A673 (cell line): Measurements from ENCODE around the gene CALN1. TPM values are rescaled to one million over a fixed set of nuclear protein-coding genes. Genes with fewer than 3 reads are reported as not detected.

Source experiments
- BruUV-seq: library from RNA; stranded (reverse); fragments of 400-500 nt; replicated peaks from 2 replicates; lab custom pipeline; 2021; lab: Mats Ljungman, UMichigan
- CTCF ChIA-PET: fragments of 300-600 bp; sonication (Branson Sonifier 250); formaldehyde crosslinking; loops from one replicate; lab custom pipeline; 2022; ENCODE audit warnings: antibody characterized with exemption; lab: Charles Lee
- POLR2A ChIA-PET: fragments of 300-600 bp; sonication (Branson Sonifier 250); formaldehyde crosslinking; loops from one replicate; lab custom pipeline; 2022; ENCODE audit warnings: antibody characterized with exemption; ENCODE audit not compliant: low non-redundant PET; lab: Charles Lee
- DNase-seq: peaks from one replicate; pipeline ENCODE4 v3.0.0-alpha.2; 2015; ENCODE audit warnings: low spot score
- H3K27ac ChIP-seq: fragments of 200-600 bp; sonication (generic); 2 replicates; pipeline ENCODE4 v1.5.1; 2016; ENCODE audit warnings: mixed run types, low read depth, mild to moderate bottlenecking, mixed read lengths, antibody characterized with exemption, low read length; ENCODE audit not compliant: poor library complexity, severe bottlenecking
- H3K27me3 ChIP-seq: fragments of 200-600 bp; sonication (generic); replicated peaks from 2 replicates; pipeline ENCODE4 v1.6.1; 2017; ENCODE audit warnings: mixed run types, low read depth, mild to moderate bottlenecking, mixed read lengths, antibody characterized with exemption, low read length; ENCODE audit not compliant: insufficient read depth, poor library complexity
- H3K36me3 ChIP-seq: fragments of 200-600 bp; sonication (generic); 2 replicates; pipeline ENCODE4 v1.6.1; 2016; ENCODE audit warnings: mixed run types, mild to moderate bottlenecking, mixed read lengths, antibody characterized with exemption, low read length; ENCODE audit not compliant: insufficient read depth, poor library complexity, severe bottlenecking
- H3K4me1 ChIP-seq: fragments of 200-600 bp; sonication (generic); 2 replicates; pipeline ENCODE4 v1.6.1; 2017; ENCODE audit warnings: mixed run types, mild to moderate bottlenecking, mixed read lengths, antibody characterized with exemption, low read length; ENCODE audit not compliant: insufficient read depth, poor library complexity, severe bottlenecking
- H3K4me3 ChIP-seq: fragments of 200-600 bp; sonication (generic); 2 replicates; pipeline ENCODE4 v1.5.1; 2016; ENCODE audit warnings: low read depth, mixed run types, mild to moderate bottlenecking, mixed read lengths, low read length; ENCODE audit not compliant: poor library complexity, severe bottlenecking
- H3K9me3 ChIP-seq: fragments of 200-600 bp; sonication (generic); 2 replicates; pipeline ENCODE4 v1.6.1; 2016; ENCODE audit warnings: mixed run types, low read depth, mild to moderate bottlenecking, mixed read lengths, antibody characterized with exemption, low read length; ENCODE audit not compliant: poor library complexity, severe bottlenecking
- CTCF ChIP-seq: fragments of 300-800, 200-600 bp; sonication (generic); conservative IDR thresholded peaks from 2 replicates; pipeline ENCODE4 v1.5.1; 2017; ENCODE audit warnings: low read depth, mild to moderate bottlenecking, antibody characterized with exemption, low read length, moderate library complexity, mixed read lengths
- EZH2 ChIP-seq: fragments of 200-600 bp; sonication (generic); IDR thresholded peaks from 2 replicates; pipeline ENCODE4 v1.6.1; 2017; ENCODE audit warnings: borderline replicate concordance, low read depth, mild to moderate bottlenecking, mixed read lengths, antibody characterized with exemption, low read length; ENCODE audit not compliant: poor library complexity, severe bottlenecking
- intact Hi-C: fragments of 100-400 bp; cut with micrococcal nuclease; formaldehyde crosslinking; loops from one replicate; pipeline ENCODE4 v1.10.0; 2022; ENCODE audit not compliant: unreplicated experiment
- total RNA-seq: library from RNA; stranded (reverse); gene quantifications from 2 replicates; pipeline ENCODE4 v1.2.3, GENCODE V29; 2021

Gene CALN1
- total RNA-seq, 1 experiment from 2014 or later = not detected

GRCh38 chr7:72042855-72043254 lies 369.3 kb downstream of the CALN1 start:
- Histone ChIP-seq H3K36me3 (no peaks in the 10 kb centered on the region), H3K27me3 (no peaks in the 10 kb centered on the region), H3K9me3 (peaks cover 31% of the 10 kb centered on the region), H3K4me1 (no peaks in the 10 kb centered on the region), H3K4me3 (no peak overlapping the region), H3K27ac (no peak overlapping the region)
- no TSS peak for BruUV-seq
- ChIA-PET CTCF (no interaction called here), POLR2A (no interaction called here)
- DNase-seq = no peak
- intact Hi-C loops = no loop called here
- no peak for TF ChIP-seq CTCF

DNA sequence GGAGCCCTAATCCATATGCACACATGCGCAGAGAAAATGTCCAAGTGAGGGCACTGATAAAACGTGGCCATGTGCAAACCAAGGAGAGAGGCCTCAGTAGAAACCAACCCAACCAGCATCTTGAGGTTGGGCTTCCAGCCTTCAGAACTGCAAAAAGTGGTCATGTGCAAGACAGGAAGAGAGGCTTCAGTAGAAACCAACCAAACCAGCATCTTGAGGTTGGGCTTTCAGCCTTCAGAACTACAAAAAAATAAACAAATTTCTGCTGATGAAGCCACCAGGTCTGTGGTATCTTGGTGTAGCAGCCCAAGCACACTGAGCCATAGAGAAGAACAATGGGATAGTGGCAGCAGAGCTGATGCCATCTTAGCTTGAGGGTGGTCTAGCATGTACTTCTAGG lies 371.5 kb downstream of the CALN1 start:
- no peaks in the 10 kb centered on the region for H3K36me3 ChIP-seq
- no peaks in the 10 kb centered on the region for H3K4me1 ChIP-seq
- no peak overlapping the region for H3K4me3 ChIP-seq
- no peak overlapping the region for H3K27ac ChIP-seq
- ChIA-PET CTCF (no interaction called here), POLR2A (no interaction called here)
- no TSS peak for BruUV-seq
- intact Hi-C loops = no loop called here
- H3K27me3 ChIP-seq = no peaks in the 10 kb centered on the region
- peaks cover 37% of the 10 kb centered on the region for H3K9me3 ChIP-seq
- no peak for TF ChIP-seq CTCF
- no peak for TF ChIP-seq EZH2
- no peak for DNase-seq

DNA sequence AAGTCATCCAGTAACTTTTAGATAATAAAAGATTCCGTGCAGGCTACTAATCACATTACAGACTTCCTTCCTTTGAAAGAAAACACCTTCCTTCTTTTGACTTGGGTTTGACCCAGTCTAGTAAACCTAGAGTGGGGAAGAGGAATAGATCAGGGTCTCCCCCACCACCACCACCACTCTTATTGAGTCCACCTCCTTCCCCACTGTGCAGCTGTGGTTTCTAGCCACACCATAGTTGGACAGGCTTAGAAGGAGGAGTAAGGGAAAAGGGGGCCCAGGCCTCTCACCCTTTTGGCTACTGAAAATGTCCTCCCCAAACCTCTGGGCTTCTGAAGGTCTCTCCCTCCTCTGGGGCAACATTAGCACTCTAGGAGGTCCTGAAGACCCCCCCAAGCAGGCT lies 372.7 kb downstream of the CALN1 start:
- ChIA-PET CTCF (no interaction called here), POLR2A (no interaction called here)
- no peak overlapping the region for H3K4me3 ChIP-seq
- H3K4me1 ChIP-seq = no peaks in the 10 kb centered on the region
- no peak overlapping the region for H3K27ac ChIP-seq
- no peaks in the 10 kb centered on the region for H3K36me3 ChIP-seq
- H3K27me3 ChIP-seq = no peaks in the 10 kb centered on the region
- intact Hi-C loops = no loop called here
- TF ChIP-seq CTCF = no peak
- TF ChIP-seq EZH2 = no peak
- DNase-seq = no peak
- no TSS peak for BruUV-seq
- H3K9me3 ChIP-seq = peaks cover 37% of the 10 kb centered on the region
